ENCODE results near the gene KLHL1. TPM values are rescaled to one million over a fixed set of nuclear protein-coding genes. Genes with fewer than 3 reads are reported as not detected.

Gene KLHL1
- total and polyA plus RNA-seq, 9 of the 15 experiments (the other 6 are each of a cell fraction or from before 2014, with no cell fraction given): not detected

DNA sequence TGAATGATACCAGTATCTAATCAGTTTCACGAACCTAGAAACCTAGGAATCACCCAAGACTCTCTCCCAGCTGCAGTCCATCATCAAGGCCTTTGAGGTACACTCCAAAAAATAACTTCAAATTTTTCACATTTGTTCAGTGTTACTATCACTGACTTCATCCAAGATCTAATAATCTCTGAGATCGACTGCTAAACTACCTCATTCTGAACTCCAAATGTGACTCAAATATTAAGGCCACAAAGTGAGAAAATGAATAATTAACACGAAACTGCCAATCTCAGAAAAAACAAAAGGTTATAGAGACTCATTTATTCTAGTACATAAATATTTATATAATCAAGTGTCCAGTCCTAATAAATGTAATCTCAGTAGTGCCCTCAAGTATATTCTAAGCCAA lies 430.9 kb downstream of the KLHL1 start (continued):
- TF ChIP-seq CC2D1A (IDR thresholded peaks at IDR 0.05) (no peak), SRSF7 (optimal IDR thresholded peaks at IDR 0.05; ENCODE audit: low read depth, low read length) (no peak), DIDO1 (tag; IDR thresholded peaks at IDR 0.05; ENCODE audit: low read depth) (no peak), ZC3H4 (CRISPR knock-in tag; IDR thresholded peaks at IDR 0.05; ENCODE audit: borderline replicate concordance) (no peak), NCOA6 (IDR thresholded peaks at IDR 0.05) (no peak), ZFPM2 (CRISPR knock-in tag; IDR thresholded peaks at IDR 0.05) (no peak), ZNF431 (CRISPR knock-in tag; IDR thresholded peaks at IDR 0.05) (no peak), ZNF175 (CRISPR knock-in tag; IDR thresholded peaks at IDR 0.05; ENCODE audit: low read depth) (no peak), ZNF507 (tag; conservative IDR thresholded peaks at IDR 0.05) (no peak)
- TF ChIP-seq, protein P1, sequence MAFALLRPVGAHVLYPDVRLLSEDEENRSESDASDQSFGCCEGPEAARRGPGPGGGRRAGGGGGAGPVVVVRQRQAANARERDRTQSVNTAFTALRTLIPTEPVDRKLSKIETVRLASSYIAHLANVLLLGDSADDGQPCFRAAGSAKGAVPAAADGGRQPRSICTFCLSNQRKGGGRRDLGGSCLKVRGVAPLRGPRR (CRISPR knock-in tag; IDR thresholded peaks at IDR 0.05): no peak

DNA sequence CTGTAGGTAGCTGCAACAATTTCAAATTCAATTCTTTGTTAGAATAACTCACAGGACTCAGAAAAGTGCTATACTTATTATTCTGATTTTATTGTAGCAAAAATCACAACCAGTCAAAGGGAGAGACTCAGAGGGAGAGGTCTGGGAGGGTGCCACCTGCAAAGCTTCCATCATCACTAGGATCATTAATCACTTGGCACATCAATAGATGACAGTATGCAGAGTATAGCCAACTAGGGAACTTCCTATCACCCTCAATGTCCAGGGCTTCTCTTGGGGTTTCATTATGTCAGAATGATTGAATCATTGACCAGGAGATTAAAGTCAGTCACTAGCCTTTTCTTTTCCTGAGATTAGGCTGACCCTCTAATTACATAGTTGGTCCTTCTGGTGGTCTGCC lies 432.0 kb downstream of the KLHL1 start:
- intact Hi-C loops (cut with micrococcal nuclease) (no loop called here), in situ Hi-C loops (cut with MboI) (no loop called here)
- H3K9me3 ChIP-seq (replicated peaks; ENCODE audit: control insufficient read depth, insufficient read depth, low read depth, low read length): no peaks in the 10 kb centered on the region
- no peak overlapping the region for H2AFZ ChIP-seq (ENCODE audit: low read depth, low read length)
- H4K20me1 ChIP-seq (replicated peaks; ENCODE audit: control insufficient read depth, insufficient read depth, low read length): no peaks in the 10 kb centered on the region
- H3K9me1 ChIP-seq (ENCODE audit: control insufficient read depth, insufficient read depth, low read length): no peaks in the 10 kb centered on the region
- ATAC-seq (no peak), FAIRE-seq (no peak), DNase-seq (ENCODE audit: extremely low read depth in 1 of 4, low spot score in 3 of 4) (no peak)
- BruUV-seq (replicated peaks): no TSS peak
- ChIA-PET POLR2A (no interaction called here), CTCF (ENCODE audit: low intra/inter-chr PET ratio) (no interaction called here)
- no peak overlapping the region for H3K27ac ChIP-seq (ENCODE audit: extremely low read depth, low read depth, low read length)
- TF ChIP-seq NFRKB (IDR thresholded peaks at IDR 0.05; ENCODE audit: low read depth): no peak
- H3K4me2 ChIP-seq (ENCODE audit: insufficient read depth, low read length): no peak overlapping the region
- H3K27me3 ChIP-seq (ENCODE audit: control insufficient read depth in 2 of 2, insufficient read depth in 2 of 2, low read length in 2 of 2): no peaks in the 10 kb centered on the region
- H3K36me3 ChIP-seq (ENCODE audit: control insufficient read depth, insufficient read depth, low read length): no peaks in the 10 kb centered on the region
- no peak overlapping the region for H3K9ac ChIP-seq (ENCODE audit: insufficient read depth in 1 of 2, low read depth in 2 of 2, low read length in 2 of 2)
- no peaks in the 10 kb centered on the region for H3K79me2 ChIP-seq (ENCODE audit: control insufficient read depth, insufficient read depth, low read length)
- H3K4me3 ChIP-seq: no peak overlapping the region
- no peaks in the 10 kb centered on the region for H3K4me1 ChIP-seq (replicated peaks in 1 of 2; ENCODE audit: control insufficient read depth in 2 of 2, insufficient read depth in 2 of 2, low read length in 2 of 2)
